Measurements from ENCODE around the gene FGFR2.
A peak's percentile ranks its signal among the peaks of the same experiment; 100 is the strongest.

The FGFR2 gene

DNA sequence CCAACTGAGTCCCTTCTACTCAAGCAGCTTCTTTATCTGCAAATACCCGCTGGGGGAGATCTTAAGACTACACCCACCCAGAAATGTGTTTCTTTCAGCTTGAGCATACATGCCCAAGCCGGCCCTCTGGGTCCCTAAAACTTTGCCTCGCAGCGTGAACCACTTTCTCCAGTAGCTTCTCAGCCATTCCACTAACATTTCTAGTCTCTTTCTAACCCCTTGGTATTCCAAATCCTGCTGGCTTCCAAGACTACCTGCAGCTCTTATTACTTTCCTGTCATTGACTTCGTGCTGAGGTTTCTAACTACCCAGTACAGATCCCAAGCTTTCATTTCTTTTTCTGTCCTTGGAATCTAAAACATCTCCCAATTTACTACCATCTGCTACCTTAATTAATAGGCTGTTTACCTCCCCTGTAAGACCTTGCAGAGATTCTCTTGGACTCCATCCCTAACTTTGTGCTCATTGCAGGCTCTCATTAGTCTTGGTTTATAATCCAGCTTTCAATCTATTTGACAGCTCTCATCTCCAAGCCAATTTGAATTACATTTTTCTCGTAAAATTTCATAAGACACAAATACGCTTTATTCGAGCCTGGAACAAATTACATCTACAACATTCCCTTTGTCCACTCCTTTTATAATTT is 153.6 kb downstream of the FGFR2 start:
- DNase-seq, result no peak

GRCh38 chr10:121442086-121442935 is 155.9 kb downstream of the FGFR2 start:
- no peak for DNase-seq

- peak; percentile 30 for DNase-seq
Observed at GRCh38 chr10:121440461-121440860, 157.8 kb downstream of the FGFR2 start.

- DNase-seq, result no peak
Observed at GRCh38 chr10:121438333-121438732, 159.9 kb downstream of the FGFR2 start.

- no peak for DNase-seq
Observed at GRCh38 chr10:121437596-121437995, 160.6 kb downstream of the FGFR2 start.

- DNase-seq, result no peak
Observed at GRCh38 chr10:121436630-121437341, 161.5 kb downstream of the FGFR2 start.

DNA sequence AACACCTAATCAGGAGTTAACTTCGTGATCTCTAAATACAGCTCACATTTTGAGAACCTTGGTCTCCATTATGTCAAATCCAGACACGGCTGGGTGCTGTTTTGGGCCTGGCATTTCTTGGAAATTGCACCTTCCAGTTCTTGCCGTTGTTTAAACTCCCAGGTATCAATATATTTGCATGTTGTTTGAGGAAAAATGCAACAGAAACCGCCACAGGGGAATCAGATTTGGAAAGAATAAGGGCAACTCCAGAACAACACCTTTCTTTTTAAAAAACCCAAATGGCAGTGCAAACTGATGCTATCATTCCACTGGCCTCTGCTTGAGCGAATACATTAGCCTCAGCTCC is 162.0 kb downstream of the FGFR2 start:
- DNase-seq, result no peak

GRCh38 chr10:121435099-121435875 is 163.0 kb downstream of the FGFR2 start:
- no peak for DNase-seq

- no peak for DNase-seq
Observed at GRCh38 chr10:121433965-121434364, 164.3 kb downstream of the FGFR2 start.

DNA sequence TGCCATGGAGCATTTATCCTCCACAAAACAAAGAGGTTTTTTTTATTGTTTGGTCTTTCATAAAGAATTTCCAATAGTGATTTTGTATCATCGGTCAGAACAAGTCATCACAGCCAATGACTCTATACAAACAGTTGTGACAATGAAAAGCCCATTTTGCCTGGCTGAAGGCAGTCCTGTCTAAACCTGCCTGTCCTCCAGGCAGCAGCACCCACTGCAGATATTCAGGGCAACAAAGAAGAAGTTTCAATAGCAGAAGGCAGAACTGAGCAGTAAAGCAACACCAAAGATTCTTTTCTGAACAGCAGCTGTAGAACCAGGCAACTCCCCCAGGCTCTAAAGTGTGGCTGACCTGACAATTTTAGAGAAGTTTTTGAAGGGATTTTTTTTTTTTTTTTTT is 169.4 kb downstream of the FGFR2 start:
- DNase-seq, result no peak
